ENCODE data around the gene GPR160. TPM values are rescaled to one million over a fixed set of nuclear protein-coding genes. Genes with fewer than 3 reads are reported as not detected.
A peak's percentile ranks its signal among the peaks of the same experiment; 100 is the strongest.

GPR160 gene, protein sequence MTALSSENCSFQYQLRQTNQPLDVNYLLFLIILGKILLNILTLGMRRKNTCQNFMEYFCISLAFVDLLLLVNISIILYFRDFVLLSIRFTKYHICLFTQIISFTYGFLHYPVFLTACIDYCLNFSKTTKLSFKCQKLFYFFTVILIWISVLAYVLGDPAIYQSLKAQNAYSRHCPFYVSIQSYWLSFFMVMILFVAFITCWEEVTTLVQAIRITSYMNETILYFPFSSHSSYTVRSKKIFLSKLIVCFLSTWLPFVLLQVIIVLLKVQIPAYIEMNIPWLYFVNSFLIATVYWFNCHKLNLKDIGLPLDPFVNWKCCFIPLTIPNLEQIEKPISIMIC
- total RNA-seq (2022), result 1.8 and 2.6 TPM in 2 replicates
- percentile 34 among the genes with signal in this experiment for Bru-seq, nascent RNA
- BruChase-seq, experiment 1, labeled RNA remaining after a 6-hour chase, result percentile 30 among the genes with signal in this experiment
- BruChase-seq, experiment 2, labeled RNA remaining after a 2-hour chase, result percentile 32 among the genes with signal in this experiment
- long read RNA-seq, transcript GPR160-201 (4 exons, 2,039 nt), result major isoform, 5 of 7 reads
- long read RNA-seq, partial matches to known transcripts, result 0 of 7 reads
- long read RNA-seq, other reads (novel, unspliced or antisense), result 2 of 7 reads

GRCh38 chr3:170037463-170038433, at the start of gene GPR160:
Gene GPR160, plus strand, starts transcription at chr3:170037995. Its CDS starts 45,978 bp downstream, at chr3:170083973.
- Mint-ChIP-seq H3K9me3 (ENCODE audit: unreplicated experiment) (no peaks in the 10 kb centered on the region), H3K27ac (ENCODE audit: low read depth, unreplicated experiment) (no peak within 1 kb of the TSS), H3K4me1 (ENCODE audit: insufficient read depth, unreplicated experiment) (no peaks in the 10 kb centered on the region), H3K27me3 (ENCODE audit: insufficient read depth, unreplicated experiment) (no peaks in the 10 kb centered on the region), H3K4me3 (ENCODE audit: unreplicated experiment) (peak within 1 kb of the TSS; percentile 65), H3K36me3 (ENCODE audit: insufficient read depth, unreplicated experiment) (no peaks in the 10 kb centered on the region)
- intact Hi-C loops (cut with micrococcal nuclease), result loop anchor here (5.0 kb wide), 1 partner anchor 175 kb away; no protein-coding TSS in a partner anchor
- TF ChIP-seq, protein P1, sequence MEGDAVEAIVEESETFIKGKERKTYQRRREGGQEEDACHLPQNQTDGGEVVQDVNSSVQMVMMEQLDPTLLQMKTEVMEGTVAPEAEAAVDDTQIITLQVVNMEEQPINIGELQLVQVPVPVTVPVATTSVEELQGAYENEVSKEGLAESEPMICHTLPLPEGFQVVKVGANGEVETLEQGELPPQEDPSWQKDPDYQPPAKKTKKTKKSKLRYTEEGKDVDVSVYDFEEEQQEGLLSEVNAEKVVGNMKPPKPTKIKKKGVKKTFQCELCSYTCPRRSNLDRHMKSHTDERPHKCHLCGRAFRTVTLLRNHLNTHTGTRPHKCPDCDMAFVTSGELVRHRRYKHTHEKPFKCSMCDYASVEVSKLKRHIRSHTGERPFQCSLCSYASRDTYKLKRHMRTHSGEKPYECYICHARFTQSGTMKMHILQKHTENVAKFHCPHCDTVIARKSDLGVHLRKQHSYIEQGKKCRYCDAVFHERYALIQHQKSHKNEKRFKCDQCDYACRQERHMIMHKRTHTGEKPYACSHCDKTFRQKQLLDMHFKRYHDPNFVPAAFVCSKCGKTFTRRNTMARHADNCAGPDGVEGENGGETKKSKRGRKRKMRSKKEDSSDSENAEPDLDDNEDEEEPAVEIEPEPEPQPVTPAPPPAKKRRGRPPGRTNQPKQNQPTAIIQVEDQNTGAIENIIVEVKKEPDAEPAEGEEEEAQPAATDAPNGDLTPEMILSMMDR (IDR thresholded peaks at IDR 0.05; ENCODE audit: unreplicated experiment), result peak; percentile 84
- CTCF ChIA-PET, result interaction anchor here (0.5 to 1.3 kb wide), 9 partner anchors 9 to 1919 kb away, joined by 3 to 6 read pairs (median 4); no protein-coding TSS in a partner anchor
- BruUV-seq (replicated peaks), result no TSS peak
- POLR2A ChIA-PET, result no interaction called here
- DNase-seq (ENCODE audit: unreplicated experiment), result peak; percentile 70

DNA sequence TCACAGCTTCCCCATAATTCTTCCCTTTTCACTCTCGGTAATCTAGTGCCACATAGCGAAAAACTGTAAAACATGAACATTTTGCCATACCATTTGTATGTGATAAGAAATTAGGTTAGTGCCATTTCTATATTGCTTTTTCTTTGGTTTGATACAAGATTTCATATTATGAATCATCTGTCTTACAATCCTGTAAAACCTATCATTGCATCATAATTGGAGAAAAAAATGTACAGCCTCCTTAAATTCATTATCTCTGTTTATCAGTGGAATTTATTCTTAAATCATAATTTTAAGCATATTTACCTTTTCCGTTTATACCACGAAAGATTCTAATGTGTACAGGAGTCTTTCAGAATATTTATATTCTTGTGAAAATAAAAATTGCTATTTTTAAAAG, 47.4 kb upstream of the GPR160 start:
- no TSS peak for BruUV-seq (replicated peaks)
- TF ChIP-seq, protein P1 (IDR thresholded peaks at IDR 0.05; ENCODE audit: unreplicated experiment), result no peak
- DNase-seq (ENCODE audit: unreplicated experiment), result no peak
- H3K27ac Mint-ChIP-seq (ENCODE audit: low read depth, unreplicated experiment), result no peak overlapping the region
- no peaks in the 10 kb centered on the region for H3K4me1 Mint-ChIP-seq (ENCODE audit: insufficient read depth, unreplicated experiment)
- no peaks in the 10 kb centered on the region for H3K27me3 Mint-ChIP-seq (ENCODE audit: insufficient read depth, unreplicated experiment)
- H3K36me3 Mint-ChIP-seq (ENCODE audit: insufficient read depth, unreplicated experiment), result peaks cover 57% of the 10 kb centered on the region
- H3K4me3 Mint-ChIP-seq (ENCODE audit: unreplicated experiment), result no peak overlapping the region
- ChIA-PET CTCF (interaction anchor here (0.6 kb wide), 1 partner anchor 24 kb away, joined by 3 read pairs; no protein-coding TSS in a partner anchor), POLR2A (interaction anchor here (0.7 kb wide), 1 partner anchor 1681 kb away, joined by 4 read pairs; no protein-coding TSS in a partner anchor)
- intact Hi-C loops (cut with micrococcal nuclease), result no loop called here
- no peaks in the 10 kb centered on the region for H3K9me3 Mint-ChIP-seq (ENCODE audit: unreplicated experiment)

GRCh38 chr3:169992156-169992555, 45.6 kb upstream of the GPR160 start:
- ChIA-PET CTCF (interaction anchor here (0.6 to 0.7 kb wide), 3 partner anchors 99 to 151 kb away, joined by 3 to 4 read pairs (median 3); no protein-coding TSS in a partner anchor), POLR2A (no interaction called here)
- Mint-ChIP-seq H3K9me3 (ENCODE audit: unreplicated experiment) (no peaks in the 10 kb centered on the region), H3K4me3 (ENCODE audit: unreplicated experiment) (no peak overlapping the region), H3K36me3 (ENCODE audit: insufficient read depth, unreplicated experiment) (peaks cover 44% of the 10 kb centered on the region), H3K27ac (ENCODE audit: low read depth, unreplicated experiment) (no peak overlapping the region), H3K27me3 (ENCODE audit: insufficient read depth, unreplicated experiment) (no peaks in the 10 kb centered on the region), H3K4me1 (ENCODE audit: insufficient read depth, unreplicated experiment) (no peaks in the 10 kb centered on the region)
- no peak for DNase-seq (ENCODE audit: unreplicated experiment)
- TF ChIP-seq, protein P1 (IDR thresholded peaks at IDR 0.05; ENCODE audit: unreplicated experiment), result no peak
- intact Hi-C loops (cut with micrococcal nuclease), result no loop called here
- no TSS peak for BruUV-seq (replicated peaks)
